ENCODE measurements around the gene RNF220.

The RNF220 gene

GRCh38 chr1:44405031-44405797, at the start of gene RNF220:
Gene RNF220 (plus strand): TSS chr1:44405255.
- H3K4me3 ChIP-seq (ENCODE audit: low read length) = peak within 1 kb of the TSS; percentile 43
- DNase-seq (ENCODE audit: low read depth) = no peak
- TF ChIP-seq CTCF (conservative IDR thresholded peaks at IDR 0.05; ENCODE audit: low read depth, low read length) = no peak

- no peak for TF ChIP-seq CTCF (conservative IDR thresholded peaks at IDR 0.05; ENCODE audit: low read depth, low read length)
- H3K4me3 ChIP-seq (ENCODE audit: low read length) = peak overlapping the region; percentile 33
- no peak for DNase-seq (ENCODE audit: low read depth)
Measured at GRCh38 chr1:44355582-44356305, 49.3 kb upstream of the RNF220 start.

- H3K4me3 ChIP-seq (ENCODE audit: low read length) = no peak overlapping the region
- TF ChIP-seq CTCF (conservative IDR thresholded peaks at IDR 0.05; ENCODE audit: low read depth, low read length) = no peak
- no peak for DNase-seq (ENCODE audit: low read depth)
Measured at GRCh38 chr1:44357710-44358109, 47.3 kb upstream of the RNF220 start.

- H3K4me3 ChIP-seq (ENCODE audit: low read length) = no peak overlapping the region
- no peak for TF ChIP-seq CTCF (conservative IDR thresholded peaks at IDR 0.05; ENCODE audit: low read depth, low read length)
- DNase-seq (ENCODE audit: low read depth) = no peak
Measured at GRCh38 chr1:44359234-44359935, 45.7 kb upstream of the RNF220 start.

- no peak for DNase-seq (ENCODE audit: low read depth)
- H3K4me3 ChIP-seq (ENCODE audit: low read length) = no peak overlapping the region
- peak; percentile 44 for TF ChIP-seq CTCF (conservative IDR thresholded peaks at IDR 0.05; ENCODE audit: low read depth, low read length)
Measured at GRCh38 chr1:44361478-44361877, 43.6 kb upstream of the RNF220 start.

GRCh38 chr1:44366371-44366975, 38.6 kb upstream of the RNF220 start:
- H3K4me3 ChIP-seq (ENCODE audit: low read length) = no peak overlapping the region
- TF ChIP-seq CTCF (conservative IDR thresholded peaks at IDR 0.05; ENCODE audit: low read depth, low read length) = no peak
- no peak for DNase-seq (ENCODE audit: low read depth)

All from retinal pigment epithelial cell (primary cell).